GM19395 (cell line): Measurements from ENCODE around the gene RER1.

ENCODE experiments used
- ATAC-seq: cut with Tn5 transposase; IDR thresholded peaks from one replicate; pipeline ENCODE4 v1.9.1; 2021; ENCODE audit warnings: mild to moderate bottlenecking, moderate library complexity; ENCODE audit not compliant: unreplicated experiment

RER1 gene

DNA sequence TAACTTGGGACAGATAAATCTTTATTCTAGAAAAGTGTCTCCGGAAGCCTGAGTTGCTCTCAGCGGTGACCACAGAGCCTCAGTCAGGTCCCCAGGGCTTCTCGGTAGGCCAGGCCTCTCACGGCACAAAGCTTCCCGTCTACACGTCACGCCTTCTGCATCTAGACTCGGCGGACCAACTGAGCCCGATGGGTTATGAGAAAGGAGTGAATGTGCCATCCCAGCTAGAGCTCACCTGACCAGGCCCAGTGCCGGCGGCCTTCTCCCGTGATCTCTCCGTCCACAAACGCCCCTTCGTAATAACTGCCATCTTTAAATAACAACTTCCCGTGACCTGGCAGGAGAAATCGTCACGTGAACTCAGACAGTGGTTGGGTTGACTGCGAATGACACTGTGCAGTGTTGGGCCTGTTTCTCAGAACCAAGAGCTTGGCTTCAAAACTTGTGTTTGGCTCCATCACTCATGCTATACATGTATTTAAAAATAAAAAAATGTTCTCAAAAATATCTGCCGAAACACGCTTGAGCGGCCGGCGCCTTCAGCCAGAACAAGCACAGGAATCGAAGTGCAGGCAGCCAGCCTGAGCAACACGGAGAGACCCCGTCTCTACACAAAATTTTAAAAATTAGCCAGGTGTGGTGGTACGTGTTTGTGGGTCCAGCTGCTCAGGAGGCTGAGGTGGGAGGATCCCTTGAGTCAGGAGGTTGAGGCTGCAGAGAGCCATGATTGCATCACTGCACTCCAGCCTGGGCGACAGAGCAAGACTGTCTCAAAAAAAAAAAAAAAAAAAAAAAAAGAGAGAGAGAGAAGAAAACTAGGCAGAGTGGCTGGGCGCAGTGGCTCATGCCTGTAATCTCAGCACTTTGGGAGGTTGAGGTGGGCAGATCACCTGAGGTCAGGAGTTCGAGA lies 3.4 kb upstream of the RER1 start:
- ATAC-seq: no peak

DNA sequence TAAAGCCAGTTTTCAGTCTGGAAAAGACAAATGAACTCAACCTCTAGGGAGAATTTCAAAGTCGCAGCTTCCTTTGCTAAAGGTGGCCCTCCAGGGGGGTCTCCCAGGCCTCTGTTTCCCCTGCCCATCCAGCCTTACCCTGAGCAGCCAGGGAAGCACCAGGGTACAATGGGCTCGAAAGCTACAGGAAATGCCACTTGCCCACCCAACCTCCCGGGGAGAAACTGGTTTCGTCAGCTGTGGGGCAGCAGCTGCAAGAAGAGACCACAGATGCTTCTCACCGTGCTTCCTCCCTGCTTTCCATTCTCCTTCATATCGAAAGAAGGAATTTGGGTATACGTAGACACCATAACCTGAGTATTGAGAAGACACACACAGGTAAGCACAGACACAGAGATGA lies 2.0 kb upstream of the RER1 start:
- ATAC-seq: no peak

- peak; percentile 17 for ATAC-seq
Measured at GRCh38 chr1:2391931-2392509, 379 bp downstream of the RER1 start.

DNA sequence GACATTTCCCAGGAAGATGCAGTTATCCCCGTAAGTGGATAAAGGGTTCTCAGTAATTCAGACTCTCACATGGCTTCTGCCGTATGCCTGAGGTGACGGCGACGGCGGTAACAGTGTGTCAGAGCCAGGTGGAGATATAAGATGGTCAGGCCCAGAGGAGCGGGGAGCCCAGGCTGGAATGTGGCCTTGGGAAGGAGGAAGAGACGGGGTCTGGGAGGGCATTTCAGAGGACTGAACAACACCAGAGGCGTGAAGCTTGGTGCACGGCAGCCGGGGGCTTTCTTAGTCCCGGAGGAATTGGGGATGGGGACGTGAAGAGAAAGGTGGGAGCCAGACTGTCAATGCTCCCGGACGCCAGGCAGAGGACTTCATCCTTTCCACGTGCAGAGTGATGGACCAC lies 1.0 kb downstream of the RER1 start:
- ATAC-seq: no peak

GRCh38 chr1:2393471-2393877 lies 1.8 kb downstream of the RER1 start:
- no peak for ATAC-seq

DNA sequence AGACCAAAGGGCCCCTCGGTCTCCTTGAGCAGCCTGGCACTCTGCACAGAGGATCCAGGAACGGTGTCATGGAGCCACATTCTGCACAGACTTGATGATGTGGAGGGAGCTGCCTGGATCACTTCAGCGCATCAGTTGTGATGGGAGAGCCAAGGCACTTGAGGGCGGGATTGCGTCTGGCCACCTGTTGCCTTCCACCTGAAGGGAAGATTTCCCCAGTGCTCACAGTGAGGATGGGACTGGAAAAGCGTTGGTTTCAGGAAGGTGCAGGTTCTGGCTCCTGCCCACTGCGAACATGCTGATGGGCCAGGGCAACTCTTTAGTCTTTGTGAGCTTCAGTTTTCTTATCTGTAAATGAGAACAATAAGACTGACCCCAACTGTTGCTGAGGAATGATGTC lies 2.6 kb downstream of the RER1 start:
- no peak for ATAC-seq

DNA sequence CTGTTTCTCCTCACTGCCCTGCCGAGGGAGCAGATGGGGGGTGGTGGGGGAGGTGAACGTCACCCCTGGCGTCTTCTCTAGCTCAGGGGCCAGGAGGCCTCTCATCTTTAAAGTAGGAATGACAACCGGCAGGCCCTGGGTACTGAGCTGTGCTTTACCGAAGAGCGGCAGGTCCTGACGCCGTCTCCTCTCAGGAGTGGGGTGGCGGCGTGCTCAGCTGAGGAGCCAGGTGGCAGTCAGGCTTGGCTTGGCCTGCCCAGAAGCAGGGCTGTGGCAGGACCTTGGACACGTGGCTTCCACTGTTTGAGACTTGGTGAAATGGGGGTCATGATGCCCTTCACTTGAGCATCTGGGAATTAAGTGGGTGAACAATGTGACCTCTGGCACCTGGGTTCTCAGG lies 3.1 kb downstream of the RER1 start:
- ATAC-seq: no peak

- ATAC-seq: no peak
Measured at GRCh38 chr1:2395245-2395644, 3.6 kb downstream of the RER1 start.

DNA sequence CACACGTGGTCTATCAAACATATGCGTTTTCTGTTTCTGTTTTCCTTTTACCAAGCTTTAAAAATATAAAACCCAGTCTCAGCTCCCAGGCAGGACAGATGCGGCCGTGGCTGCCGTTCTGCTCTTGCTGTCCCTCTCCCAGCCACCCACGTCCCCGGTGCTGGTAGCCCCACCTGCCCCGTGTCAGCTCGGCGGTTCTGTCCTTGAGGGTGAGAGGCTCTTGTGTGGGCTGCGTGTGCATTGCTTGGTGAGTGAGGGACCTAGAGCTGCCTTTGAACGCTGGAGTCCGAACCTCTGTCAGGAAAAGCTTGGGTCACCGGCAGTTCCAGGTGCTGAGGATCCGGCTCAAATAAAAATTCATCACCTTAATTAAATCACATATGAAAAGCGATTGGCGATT lies 4.4 kb downstream of the RER1 start:
- ATAC-seq: no peak

- ATAC-seq: no peak
Measured at GRCh38 chr1:2396476-2396875, 4.8 kb downstream of the RER1 start.

DNA sequence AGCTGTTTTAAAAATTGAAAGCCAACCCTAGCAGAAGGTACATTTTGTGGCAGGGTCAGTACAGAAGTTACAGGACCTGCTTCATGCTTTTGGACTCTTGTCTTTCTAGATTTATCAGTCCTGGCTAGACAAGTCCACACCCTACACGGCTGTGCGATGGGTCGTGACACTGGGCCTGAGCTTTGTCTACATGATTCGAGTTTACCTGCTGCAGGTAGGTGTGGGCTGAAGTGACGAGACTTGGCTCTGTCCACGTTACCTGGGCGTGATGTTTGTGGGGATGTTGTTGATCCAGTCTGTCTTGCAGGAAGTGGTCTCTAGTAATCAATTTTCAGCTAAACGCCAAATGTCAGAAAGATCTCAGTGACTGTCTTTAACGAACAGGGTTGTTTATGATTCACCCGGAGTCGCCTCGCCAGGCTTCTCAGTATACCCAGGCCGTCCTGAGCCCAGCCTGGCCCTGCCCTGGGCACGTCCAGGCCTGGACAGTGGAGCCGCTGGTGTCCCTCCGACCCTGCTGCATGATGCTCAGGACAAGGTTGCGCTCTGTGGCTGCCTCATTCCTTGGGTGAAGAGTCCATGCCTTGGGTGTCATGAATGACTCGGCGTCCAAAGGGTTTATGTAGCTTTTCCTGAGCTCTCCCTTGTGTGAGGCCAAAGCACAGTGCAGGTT lies 5.5 kb downstream of the RER1 start:
- no peak for ATAC-seq

DNA sequence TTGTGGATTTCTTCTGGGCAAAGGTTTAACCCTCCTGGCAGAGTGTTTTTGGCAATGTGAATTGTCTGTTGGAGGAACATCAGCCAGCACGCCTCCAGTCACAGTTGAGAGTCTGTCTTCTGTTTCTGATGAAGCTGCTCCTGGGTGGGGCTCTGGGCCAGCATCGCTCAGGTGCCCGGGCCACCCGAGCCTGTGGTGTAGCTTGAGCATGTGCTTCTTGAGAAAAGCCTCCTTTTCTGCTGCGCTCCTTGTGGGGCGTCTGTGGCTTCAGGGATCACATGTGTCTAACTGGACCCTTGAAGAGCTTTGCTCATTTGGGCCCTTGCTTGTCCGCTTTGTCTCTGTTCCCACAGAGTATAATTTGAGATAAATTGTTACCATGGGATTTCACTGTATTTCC lies 7.2 kb downstream of the RER1 start:
- ATAC-seq: no peak

- ATAC-seq: no peak
Measured at GRCh38 chr1:2399890-2400575, 8.4 kb downstream of the RER1 start.

- no peak for ATAC-seq
Measured at GRCh38 chr1:2400576-2400909, 8.9 kb downstream of the RER1 start.

DNA sequence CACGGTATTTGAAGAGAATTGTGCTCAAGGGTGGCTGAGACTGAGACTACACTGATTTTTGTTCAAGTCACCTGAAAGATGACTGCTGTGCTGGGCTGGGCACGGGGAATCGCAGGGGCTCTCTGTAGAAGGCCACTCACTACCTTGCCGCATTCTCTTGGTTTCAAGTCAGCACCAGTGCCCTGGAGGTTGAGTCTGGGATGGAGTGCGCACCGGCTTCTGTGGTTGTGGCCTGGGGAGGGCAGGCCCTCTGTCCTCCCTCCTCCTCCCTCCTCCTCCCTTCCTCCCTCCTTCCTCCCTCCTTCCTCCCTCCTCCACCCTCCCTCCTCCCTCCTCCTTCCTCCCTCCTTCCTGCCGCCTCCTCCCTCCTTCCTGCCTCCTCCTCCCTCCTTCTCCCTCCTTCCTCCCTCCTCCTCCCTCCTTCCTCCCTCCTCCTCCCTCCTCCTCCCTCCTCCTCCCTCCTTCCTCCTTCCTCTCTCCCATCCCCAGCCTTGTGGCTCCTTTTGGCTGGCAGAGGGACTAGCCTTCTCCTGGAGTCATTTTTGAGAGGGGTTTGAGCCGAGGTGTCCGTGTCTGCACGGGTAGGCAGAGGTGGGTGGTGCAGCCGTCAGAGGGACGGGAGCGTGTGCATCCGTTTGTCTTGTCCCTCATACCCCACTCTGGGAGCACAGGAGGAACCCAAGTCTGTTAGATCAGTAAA lies 9.5 kb downstream of the RER1 start:
- no peak for ATAC-seq

- no peak for ATAC-seq
Measured at GRCh38 chr1:2402420-2402819, 10.8 kb downstream of the RER1 start.

DNA sequence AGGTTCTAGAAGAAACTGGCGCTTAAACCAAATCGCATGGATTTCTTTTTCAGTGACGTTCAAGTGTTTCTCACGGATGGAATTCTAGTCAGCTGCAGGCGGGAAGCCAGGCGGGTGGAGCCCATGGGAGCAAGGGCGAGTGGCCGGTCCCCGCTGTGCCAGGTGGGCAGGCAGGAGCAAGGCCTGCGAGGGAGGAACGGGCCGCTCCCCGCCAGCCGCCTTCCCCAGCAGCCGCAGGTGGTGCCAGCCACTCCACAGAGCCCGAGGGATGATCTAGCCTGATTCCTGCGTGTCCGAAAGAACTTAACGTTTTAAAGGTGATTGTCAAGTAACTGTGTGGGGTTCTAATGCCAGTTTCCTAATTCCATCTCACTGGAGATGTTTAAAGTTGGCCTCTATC lies 11.6 kb downstream of the RER1 start:
- no peak for ATAC-seq

DNA sequence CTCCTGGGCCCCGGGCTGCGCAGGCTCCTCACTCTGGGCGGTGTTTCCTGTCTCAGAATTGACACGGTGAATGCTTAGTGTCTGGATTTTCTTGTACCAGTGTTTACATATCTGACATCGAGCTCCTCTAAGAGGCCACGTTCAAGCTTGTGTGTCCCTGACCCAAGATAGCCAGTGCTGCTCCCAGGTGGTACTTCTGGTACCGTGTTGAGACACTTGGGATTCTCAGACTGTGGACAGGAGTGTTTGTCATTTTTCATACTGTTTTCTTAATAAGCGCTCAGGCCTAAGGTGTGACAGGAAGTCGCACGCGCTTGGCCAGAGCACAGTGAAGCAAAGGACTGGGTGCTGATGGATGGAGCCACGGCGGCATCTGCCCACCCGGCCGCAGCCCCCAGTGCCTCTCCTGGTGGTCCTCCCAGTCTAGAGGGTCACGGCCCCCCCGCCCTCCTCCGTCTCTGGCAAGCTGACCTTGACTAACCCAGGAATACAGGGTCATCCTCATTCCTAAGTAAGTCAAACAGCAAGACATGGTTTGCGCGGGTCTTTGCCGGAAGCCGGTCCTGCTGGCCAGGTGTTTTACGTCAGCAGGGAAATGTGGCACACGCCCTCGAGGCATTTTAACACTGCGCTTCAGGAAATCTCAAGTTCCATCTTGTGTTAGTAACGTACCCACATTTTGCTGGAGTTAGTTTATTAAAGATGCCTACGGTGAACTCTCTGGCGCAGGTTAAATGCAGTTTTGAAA lies 12.7 kb downstream of the RER1 start:
- ATAC-seq: no peak

GRCh38 chr1:2404890-2405511 lies 13.4 kb downstream of the RER1 start:
- no peak for ATAC-seq
